ENCODE results near the gene WDR73. TPM values are rescaled to one million over a fixed set of nuclear protein-coding genes. Genes with fewer than 3 reads are reported as not detected.

WDR73 gene
- total and polyA plus RNA-seq, 2 donors (not counting 3 experiments of a cell fraction or from before 2014, with no cell fraction given) = 29.0 to 29.1 TPM

GRCh38 chr15:84649706-84650105 lies 4.4 kb downstream of the WDR73 start:
- H4K20me1 ChIP-seq (replicated peaks; ENCODE audit: control insufficient read depth, extremely low read depth, insufficient read depth, low read length) = no peaks in the 10 kb centered on the region
- intact Hi-C loops (cut with micrococcal nuclease) (no loop called here), dilution Hi-C loops (cut with MboI; ENCODE audit: extremely low pct_ligation_motif_present, low sequenced_read_pairs) (no loop called here)
- H3K9me1 ChIP-seq (replicated peaks; ENCODE audit: control insufficient read depth, extremely low read depth, insufficient read depth, low read length) = no peaks in the 10 kb centered on the region
- no peak overlapping the region for H3K27ac ChIP-seq (ENCODE audit: insufficient read depth, low read depth, low read length)
- peak; percentile 65 for FAIRE-seq
- no peak for TF ChIP-seq MYC (IDR thresholded peaks at IDR 0.05; ENCODE audit: low read depth, low read length)
- TF ChIP-seq JUN (IDR thresholded peaks at IDR 0.05; ENCODE audit: borderline replicate concordance, insufficient read depth, insufficient read length, low read depth) = no peak
- no peak for TF ChIP-seq EZH2 (IDR thresholded peaks at IDR 0.05; ENCODE audit: borderline replicate concordance, low read depth, low read length, severe bottlenecking)
- no peak for TF ChIP-seq POLR2A (IDR thresholded peaks at IDR 0.05; ENCODE audit: low read depth, low read length)
- no peak for DNase-seq (ENCODE audit: low read depth, low spot score)
- no peaks in the 10 kb centered on the region for H3K27me3 ChIP-seq (ENCODE audit: control insufficient read depth in 2 of 2, insufficient read depth in 2 of 2, low read length in 2 of 2)
- H3K4me2 ChIP-seq (ENCODE audit: insufficient read depth, low read length) = no peak overlapping the region
- H3K4me3 ChIP-seq (replicated peaks in 1 of 3; ENCODE audit: insufficient read depth in 1 of 3, low read depth in 1 of 3, low read length in 3 of 3) = no peak overlapping the region
- no TSS peak for BruUV-seq (replicated peaks)
- H3K36me3 ChIP-seq (ENCODE audit: control insufficient read depth in 2 of 2, extremely low read depth in 1 of 2, insufficient read depth in 2 of 2, low read length in 2 of 2) = peaks cover 21 to 35% of the 10 kb centered on the region in 2 experiments
- ChIA-PET POLR2A (no interaction called here), CTCF (interaction anchor here (1.1 to 2.3 kb wide), 2 partner anchors 9 to 51 kb away, joined by 3 to 11 read pairs; partner anchors contain the start of gene NMB)
- no peak overlapping the region for H2AFZ ChIP-seq (ENCODE audit: low read depth, low read length)
- H3K79me2 ChIP-seq (ENCODE audit: control insufficient read depth, insufficient read depth, low read length) = peaks cover 18% of the 10 kb centered on the region
- no peaks in the 10 kb centered on the region for H3K9me3 ChIP-seq (replicated peaks; ENCODE audit: control insufficient read depth, insufficient read depth, low read length)
- H3K4me1 ChIP-seq (ENCODE audit: control insufficient read depth, extremely low read depth, insufficient read depth, low read length) = peaks cover 16% of the 10 kb centered on the region
- no peak overlapping the region for H3K9ac ChIP-seq (replicated peaks; ENCODE audit: extremely low read depth, insufficient read depth, low read length)

GRCh38 chr15:84648539-84648938 lies 5.5 kb downstream of the WDR73 start:
- Histone ChIP-seq H3K9me1 (replicated peaks; ENCODE audit: control insufficient read depth, extremely low read depth, insufficient read depth, low read length) (no peaks in the 10 kb centered on the region), H3K4me2 (ENCODE audit: insufficient read depth, low read length) (no peak overlapping the region), H4K20me1 (replicated peaks; ENCODE audit: control insufficient read depth, extremely low read depth, insufficient read depth, low read length) (no peaks in the 10 kb centered on the region), H3K27me3 (ENCODE audit: control insufficient read depth in 2 of 2, insufficient read depth in 2 of 2, low read length in 2 of 2) (no peaks in the 10 kb centered on the region), H3K9ac (replicated peaks; ENCODE audit: extremely low read depth, insufficient read depth, low read length) (no peak overlapping the region), H3K9me3 (replicated peaks; ENCODE audit: control insufficient read depth, insufficient read depth, low read length) (no peaks in the 10 kb centered on the region), H3K4me3 (replicated peaks in 1 of 3; ENCODE audit: insufficient read depth in 1 of 3, low read depth in 1 of 3, low read length in 3 of 3) (no peak overlapping the region), H3K4me1 (ENCODE audit: control insufficient read depth, extremely low read depth, insufficient read depth, low read length) (peaks cover 14% of the 10 kb centered on the region), H3K36me3 (ENCODE audit: control insufficient read depth in 2 of 2, extremely low read depth in 1 of 2, insufficient read depth in 2 of 2, low read length in 2 of 2) (peaks cover 21 to 35% of the 10 kb centered on the region in 2 experiments), H3K79me2 (ENCODE audit: control insufficient read depth, insufficient read depth, low read length) (peaks cover 15% of the 10 kb centered on the region), H2AFZ (ENCODE audit: low read depth, low read length) (no peak overlapping the region), H3K27ac (ENCODE audit: insufficient read depth, low read depth, low read length) (no peak overlapping the region)
- dilution Hi-C loops (cut with MboI; ENCODE audit: extremely low pct_ligation_motif_present, low sequenced_read_pairs) (no loop called here), intact Hi-C loops (cut with micrococcal nuclease) (no loop called here)
- no peak for FAIRE-seq
- BruUV-seq (replicated peaks) = no TSS peak
- no peak for DNase-seq (ENCODE audit: low read depth, low spot score)
- ChIA-PET POLR2A (no interaction called here), CTCF (interaction anchor here (1.0 to 2.3 kb wide), 2 partner anchors 48 to 50 kb away, joined by 3 to 11 read pairs; no protein-coding TSS in a partner anchor)
- TF ChIP-seq FOS (IDR thresholded peaks at IDR 0.05; ENCODE audit: borderline replicate concordance, insufficient read depth, low read length) (no peak), POLR2AphosphoS5 (IDR thresholded peaks at IDR 0.05; ENCODE audit: insufficient read depth, low read depth, low read length) (no peak), MAX (IDR thresholded peaks at IDR 0.05; ENCODE audit: insufficient read depth, insufficient read length) (no peak), GATA2 (IDR thresholded peaks at IDR 0.05; ENCODE audit: insufficient read depth, insufficient read length, low read depth, low read length) (no peak), EZH2 (IDR thresholded peaks at IDR 0.05; ENCODE audit: borderline replicate concordance, low read depth, low read length, severe bottlenecking) (no peak), CTCF (IDR thresholded peaks at IDR 0.05; ENCODE audit: extremely low read depth in 1 of 2, insufficient read depth in 1 of 2, low read depth in 1 of 2, low read length in 2 of 2) (no peak), POLR2A (IDR thresholded peaks at IDR 0.05; ENCODE audit: low read depth, low read length) (no peak), MYC (IDR thresholded peaks at IDR 0.05; ENCODE audit: low read depth, low read length) (no peak), JUN (IDR thresholded peaks at IDR 0.05; ENCODE audit: borderline replicate concordance, insufficient read depth, insufficient read length, low read depth) (no peak)
